K562 (cell line): Measurements from ENCODE around the gene NTRK1. TPM values are rescaled to one million over a fixed set of nuclear protein-coding genes. Genes with fewer than 3 reads are reported as not detected.
A peak's percentile ranks its signal among the peaks of the same experiment; 100 is the strongest.

ENCODE experiments used
- ATF1 ChIP-seq, 2 experiments: fragments of 450-650 bp in 1 of 2; IDR thresholded peaks; 2 replicates each; pipeline ENCODE4 v1.6.1; 2016; ENCODE audit warnings: missing compliant biosample characterization in 1 of 2, missing genetic modification characterization in 1 of 2
- CC2D1A ChIP-seq: fragments of 450-650 bp; IDR thresholded peaks from 2 replicates; pipeline ENCODE4 v1.6.1; 2017; ENCODE audit warnings: mild to moderate bottlenecking
- EZH2 ChIP-seq: IDR thresholded peaks from 2 replicates; pipeline ENCODE4 v1.6.1; 2012; ENCODE audit warnings: low read depth, mild to moderate bottlenecking, inconsistent platforms, low read length, borderline replicate concordance
- HDAC6 ChIP-seq: IDR thresholded peaks from 2 replicates; pipeline ENCODE4 v1.6.1; 2012; ENCODE audit warnings: low read depth, mild to moderate bottlenecking, control low read depth, inconsistent platforms, low read length, moderate library complexity
- PHB ChIP-seq: fragments of 250-450 bp; sonication (Bioruptor Pico); IDR thresholded peaks from 2 replicates; pipeline ENCODE4 v1.5.0; 2021
- PML ChIP-seq: IDR thresholded peaks from 2 replicates; pipeline ENCODE4 v1.6.1; 2012; ENCODE audit warnings: low read length, inconsistent platforms
- PTBP1 ChIP-seq: fragments of 200-400 bp; formaldehyde crosslinking; IDR thresholded peaks from 2 replicates; pipeline ENCODE4 v1.6.1; 2017; ENCODE audit warnings: low read depth, low read length
- SMARCA4 ChIP-seq: fragments of 450-650 bp; IDR thresholded peaks from 2 replicates; pipeline ENCODE4 v1.6.1; 2016
- SREBF1 ChIP-seq: fragments of 150-350 bp; IDR thresholded peaks from 2 replicates; pipeline ENCODE4 v1.6.1; 2014; ENCODE audit warnings: antibody characterized with exemption, low read depth, low read length, borderline replicate concordance
- ZNF175 ChIP-seq: fragments of 200-800 bp; sonication (Bioruptor generic); IDR thresholded peaks from 2 replicates; pipeline ENCODE4 v1.6.1; 2016; ENCODE audit warnings: low read depth, mild to moderate bottlenecking, missing genetic modification characterization, missing compliant biosample characterization
- ZNF57 ChIP-seq: fragments of 450-650 bp; formaldehyde crosslinking; IDR thresholded peaks from 2 replicates; pipeline ENCODE4 v1.4.0; 2020; ENCODE audit warnings: mild to moderate bottlenecking, moderate library complexity
- polyA plus RNA-seq, 8 experiments: library from polyadenylated mRNA; depleted of rRNA in 4 of 8; stranded (reverse) in 5 of 8; unstranded in 3 of 8; fragments of >200 nt; fragmentation: Nextera tagmentation in 2 of 8; fragmentation: Illumina TruSeq in 1 of 8; extraction: Ambion mirVana in 2 of 8; extraction: Trizol in 1 of 8; gene quantifications; 2 replicates each; pipeline versions ENCODE4 v1.2.1 to v1.2.3, GENCODE V29; 2011 to 2014; ENCODE audit warnings: inconsistent platforms in 1 of 8, missing spikeins in 1 of 8
- total RNA-seq, 7 experiments: library from RNA; depleted of rRNA in 6 of 7; stranded (reverse); fragments of >200 nt in 6 of 7; fragmentation: Illumina TruSeq in 2 of 7; extraction: Trizol in 2 of 7; gene quantifications; 2 replicates each; pipeline versions ENCODE4 v1.2.1 to v1.2.3, GENCODE V29; 2011 to 2021; ENCODE audit warnings: low replicate concordance in 1 of 7
- TF ChIP-seq, protein P1 (sequence below): fragments of 450-650 bp; IDR thresholded peaks from 2 replicates; pipeline ENCODE4 v1.6.1; 2016; ENCODE audit warnings: mild to moderate bottlenecking, moderate library complexity
- TF ChIP-seq, protein P2 (sequence below): fragments of 450-650 bp; IDR thresholded peaks from 2 replicates; pipeline ENCODE4 v1.6.1; 2018; ENCODE audit warnings: mild to moderate bottlenecking, low read depth; ENCODE audit not compliant: partially characterized antibody

The NTRK1 gene
- total and polyA plus RNA-seq, 9 of the 15 experiments (the other 6 are each of a cell fraction or from before 2014, with no cell fraction given) = 0.46 to 30.0 (median 7.9) TPM

DNA sequence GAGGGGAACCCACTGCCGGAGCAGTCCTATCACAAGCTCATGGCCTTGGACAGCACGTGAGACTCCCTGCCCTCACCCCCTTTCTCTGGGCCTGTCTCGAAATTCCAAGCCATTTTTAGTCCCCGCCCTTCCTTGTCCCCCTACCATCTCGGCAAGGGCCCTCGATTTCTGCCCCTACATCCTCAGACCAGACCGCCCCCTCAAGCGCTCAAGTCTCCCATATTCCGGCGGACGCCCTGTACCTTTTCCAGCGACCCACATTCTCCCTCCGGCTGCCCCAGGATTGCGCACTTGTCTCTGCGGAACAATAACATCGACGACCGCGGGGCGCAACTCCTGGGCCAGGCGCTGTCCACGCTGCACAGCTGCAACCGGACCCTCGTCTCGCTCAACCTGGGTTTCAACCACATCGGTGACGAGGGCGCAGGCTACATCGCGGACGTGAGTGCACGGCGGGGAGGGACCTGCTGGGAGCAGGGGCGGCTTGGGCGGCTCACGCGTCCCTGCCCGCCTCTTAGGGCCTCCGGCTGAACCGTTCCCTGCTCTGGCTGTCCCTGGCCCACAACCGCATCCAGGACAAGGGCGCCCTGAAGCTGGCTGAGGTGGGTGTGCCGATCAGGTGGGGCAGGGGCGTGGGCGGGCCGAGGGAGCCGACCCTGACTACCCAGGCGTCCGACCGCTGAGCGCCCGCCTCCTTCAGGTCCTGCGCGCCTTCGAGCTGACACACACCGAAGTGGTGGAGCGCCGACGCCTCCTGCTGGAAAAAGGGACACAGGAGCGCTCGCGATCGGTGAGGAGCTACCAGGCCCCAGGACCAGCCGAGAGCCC is 66.8 kb downstream of the NTRK1 start (continued):
- TF ChIP-seq, protein P1, sequence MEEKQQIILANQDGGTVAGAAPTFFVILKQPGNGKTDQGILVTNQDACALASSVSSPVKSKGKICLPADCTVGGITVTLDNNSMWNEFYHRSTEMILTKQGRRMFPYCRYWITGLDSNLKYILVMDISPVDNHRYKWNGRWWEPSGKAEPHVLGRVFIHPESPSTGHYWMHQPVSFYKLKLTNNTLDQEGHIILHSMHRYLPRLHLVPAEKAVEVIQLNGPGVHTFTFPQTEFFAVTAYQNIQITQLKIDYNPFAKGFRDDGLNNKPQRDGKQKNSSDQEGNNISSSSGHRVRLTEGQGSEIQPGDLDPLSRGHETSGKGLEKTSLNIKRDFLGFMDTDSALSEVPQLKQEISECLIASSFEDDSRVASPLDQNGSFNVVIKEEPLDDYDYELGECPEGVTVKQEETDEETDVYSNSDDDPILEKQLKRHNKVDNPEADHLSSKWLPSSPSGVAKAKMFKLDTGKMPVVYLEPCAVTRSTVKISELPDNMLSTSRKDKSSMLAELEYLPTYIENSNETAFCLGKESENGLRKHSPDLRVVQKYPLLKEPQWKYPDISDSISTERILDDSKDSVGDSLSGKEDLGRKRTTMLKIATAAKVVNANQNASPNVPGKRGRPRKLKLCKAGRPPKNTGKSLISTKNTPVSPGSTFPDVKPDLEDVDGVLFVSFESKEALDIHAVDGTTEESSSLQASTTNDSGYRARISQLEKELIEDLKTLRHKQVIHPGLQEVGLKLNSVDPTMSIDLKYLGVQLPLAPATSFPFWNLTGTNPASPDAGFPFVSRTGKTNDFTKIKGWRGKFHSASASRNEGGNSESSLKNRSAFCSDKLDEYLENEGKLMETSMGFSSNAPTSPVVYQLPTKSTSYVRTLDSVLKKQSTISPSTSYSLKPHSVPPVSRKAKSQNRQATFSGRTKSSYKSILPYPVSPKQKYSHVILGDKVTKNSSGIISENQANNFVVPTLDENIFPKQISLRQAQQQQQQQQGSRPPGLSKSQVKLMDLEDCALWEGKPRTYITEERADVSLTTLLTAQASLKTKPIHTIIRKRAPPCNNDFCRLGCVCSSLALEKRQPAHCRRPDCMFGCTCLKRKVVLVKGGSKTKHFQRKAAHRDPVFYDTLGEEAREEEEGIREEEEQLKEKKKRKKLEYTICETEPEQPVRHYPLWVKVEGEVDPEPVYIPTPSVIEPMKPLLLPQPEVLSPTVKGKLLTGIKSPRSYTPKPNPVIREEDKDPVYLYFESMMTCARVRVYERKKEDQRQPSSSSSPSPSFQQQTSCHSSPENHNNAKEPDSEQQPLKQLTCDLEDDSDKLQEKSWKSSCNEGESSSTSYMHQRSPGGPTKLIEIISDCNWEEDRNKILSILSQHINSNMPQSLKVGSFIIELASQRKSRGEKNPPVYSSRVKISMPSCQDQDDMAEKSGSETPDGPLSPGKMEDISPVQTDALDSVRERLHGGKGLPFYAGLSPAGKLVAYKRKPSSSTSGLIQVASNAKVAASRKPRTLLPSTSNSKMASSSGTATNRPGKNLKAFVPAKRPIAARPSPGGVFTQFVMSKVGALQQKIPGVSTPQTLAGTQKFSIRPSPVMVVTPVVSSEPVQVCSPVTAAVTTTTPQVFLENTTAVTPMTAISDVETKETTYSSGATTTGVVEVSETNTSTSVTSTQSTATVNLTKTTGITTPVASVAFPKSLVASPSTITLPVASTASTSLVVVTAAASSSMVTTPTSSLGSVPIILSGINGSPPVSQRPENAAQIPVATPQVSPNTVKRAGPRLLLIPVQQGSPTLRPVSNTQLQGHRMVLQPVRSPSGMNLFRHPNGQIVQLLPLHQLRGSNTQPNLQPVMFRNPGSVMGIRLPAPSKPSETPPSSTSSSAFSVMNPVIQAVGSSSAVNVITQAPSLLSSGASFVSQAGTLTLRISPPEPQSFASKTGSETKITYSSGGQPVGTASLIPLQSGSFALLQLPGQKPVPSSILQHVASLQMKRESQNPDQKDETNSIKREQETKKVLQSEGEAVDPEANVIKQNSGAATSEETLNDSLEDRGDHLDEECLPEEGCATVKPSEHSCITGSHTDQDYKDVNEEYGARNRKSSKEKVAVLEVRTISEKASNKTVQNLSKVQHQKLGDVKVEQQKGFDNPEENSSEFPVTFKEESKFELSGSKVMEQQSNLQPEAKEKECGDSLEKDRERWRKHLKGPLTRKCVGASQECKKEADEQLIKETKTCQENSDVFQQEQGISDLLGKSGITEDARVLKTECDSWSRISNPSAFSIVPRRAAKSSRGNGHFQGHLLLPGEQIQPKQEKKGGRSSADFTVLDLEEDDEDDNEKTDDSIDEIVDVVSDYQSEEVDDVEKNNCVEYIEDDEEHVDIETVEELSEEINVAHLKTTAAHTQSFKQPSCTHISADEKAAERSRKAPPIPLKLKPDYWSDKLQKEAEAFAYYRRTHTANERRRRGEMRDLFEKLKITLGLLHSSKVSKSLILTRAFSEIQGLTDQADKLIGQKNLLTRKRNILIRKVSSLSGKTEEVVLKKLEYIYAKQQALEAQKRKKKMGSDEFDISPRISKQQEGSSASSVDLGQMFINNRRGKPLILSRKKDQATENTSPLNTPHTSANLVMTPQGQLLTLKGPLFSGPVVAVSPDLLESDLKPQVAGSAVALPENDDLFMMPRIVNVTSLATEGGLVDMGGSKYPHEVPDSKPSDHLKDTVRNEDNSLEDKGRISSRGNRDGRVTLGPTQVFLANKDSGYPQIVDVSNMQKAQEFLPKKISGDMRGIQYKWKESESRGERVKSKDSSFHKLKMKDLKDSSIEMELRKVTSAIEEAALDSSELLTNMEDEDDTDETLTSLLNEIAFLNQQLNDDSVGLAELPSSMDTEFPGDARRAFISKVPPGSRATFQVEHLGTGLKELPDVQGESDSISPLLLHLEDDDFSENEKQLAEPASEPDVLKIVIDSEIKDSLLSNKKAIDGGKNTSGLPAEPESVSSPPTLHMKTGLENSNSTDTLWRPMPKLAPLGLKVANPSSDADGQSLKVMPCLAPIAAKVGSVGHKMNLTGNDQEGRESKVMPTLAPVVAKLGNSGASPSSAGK = peak; percentile 34; the same call in 1 of the 2 replicates
- TF ChIP-seq, protein P2, sequence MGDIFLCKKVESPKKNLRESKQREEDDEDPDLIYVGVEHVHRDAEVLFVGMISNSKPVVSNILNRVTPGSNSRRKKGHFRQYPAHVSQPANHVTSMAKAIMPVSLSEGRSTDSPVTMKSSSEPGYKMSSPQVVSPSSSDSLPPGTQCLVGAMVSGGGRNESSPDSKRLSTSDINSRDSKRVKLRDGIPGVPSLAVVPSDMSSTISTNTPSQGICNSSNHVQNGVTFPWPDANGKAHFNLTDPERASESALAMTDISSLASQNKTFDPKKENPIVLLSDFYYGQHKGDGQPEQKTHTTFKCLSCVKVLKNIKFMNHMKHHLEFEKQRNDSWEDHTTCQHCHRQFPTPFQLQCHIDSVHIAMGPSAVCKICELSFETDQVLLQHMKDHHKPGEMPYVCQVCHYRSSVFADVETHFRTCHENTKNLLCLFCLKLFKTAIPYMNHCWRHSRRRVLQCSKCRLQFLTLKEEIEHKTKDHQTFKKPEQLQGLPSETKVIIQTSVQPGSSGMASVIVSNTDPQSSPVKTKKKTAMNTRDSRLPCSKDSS = no peak
- TF ChIP-seq CC2D1A (0 out of 2 replicates have a peak, but pooled peaks have one; percentile 21), EZH2 (no peak), SMARCA4 (no peak), ZNF57 (CRISPR knock-in tag) (no peak), SREBF1 (no peak), ZNF175 (CRISPR knock-in tag) (no peak), PHB (CRISPR knock-in tag) (no peak), PML (no peak), ATF1 (CRISPR knock-in tag; IDR thresholded peaks at IDR 0.05) (no peak), ATF1 (tag; IDR thresholded peaks at IDR 0.05) (no peak), PTBP1 (no peak), HDAC6 (no peak)
